Measurements from ENCODE around the gene RET.
"Not testable (repeated sequence)": the region's sequence is repeated elsewhere in the genome, so short reads cannot be mapped to it uniquely, and the experiment has no call there.

RET gene

GRCh38 chr10:43138021-43138756, 61.3 kb downstream of the RET start, which contains the start of gene CSGALNACT2:
Gene CSGALNACT2, plus strand, starts transcription at chr10:43138445. Its CDS starts 16,705 bp downstream, at chr10:43155150.
- peak; percentile 75 to 90 (median 80) for DNase-seq

DNA sequence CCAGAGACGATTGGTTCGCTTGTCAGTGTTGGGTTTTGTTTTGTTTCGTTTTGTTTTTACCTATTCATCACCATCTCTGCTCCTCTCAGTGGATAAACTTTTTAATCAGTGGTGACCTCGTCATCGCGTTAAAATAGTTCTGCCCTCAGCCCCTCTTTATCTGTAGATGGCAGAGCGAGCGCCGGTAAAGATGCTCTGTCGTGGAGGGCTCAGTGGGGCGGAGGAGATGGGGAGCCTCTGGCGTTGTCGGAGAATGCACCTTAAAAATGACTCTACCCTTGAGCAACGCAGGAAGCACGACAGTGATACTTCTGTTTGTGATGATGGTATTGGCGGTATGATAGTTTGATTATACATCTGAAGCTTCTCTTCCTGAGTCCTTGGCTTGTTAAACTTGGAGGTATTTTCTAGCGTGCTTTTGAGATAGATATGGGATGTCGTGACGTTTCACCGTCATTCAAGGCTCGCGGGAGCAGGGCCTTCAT, 61.9 kb downstream of the RET start:
- DNase-seq = peak; percentile 46 to 85 (median 64)

GRCh38 chr10:43141421-43141820, 64.6 kb downstream of the RET start:
- DNase-seq = no peak

DNA sequence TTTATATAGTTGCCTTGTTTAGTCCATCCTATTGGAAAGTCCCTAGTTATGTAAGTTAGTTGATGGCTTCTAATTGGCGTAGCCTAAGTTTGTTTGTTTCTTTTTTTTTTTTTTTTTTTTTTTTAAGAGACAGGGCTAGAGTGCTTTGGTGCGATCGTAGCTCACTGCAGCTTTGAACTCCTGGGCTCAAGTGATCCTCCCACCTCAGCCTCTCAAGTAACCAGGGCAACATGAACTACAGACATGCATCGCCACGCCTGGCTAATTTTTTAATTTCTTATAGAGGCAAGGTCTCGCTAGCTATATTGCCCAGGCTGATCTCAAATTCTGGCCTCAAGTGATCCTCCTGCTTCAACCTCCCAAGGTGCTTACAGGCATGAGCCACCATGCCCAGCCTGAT, 68.4 kb downstream of the RET start:
- DNase-seq = no peak

- DNase-seq = not testable (repeated sequence)
These were observed 69.1 kb downstream of the RET start for GRCh38 chr10:43145936-43146335.

DNA sequence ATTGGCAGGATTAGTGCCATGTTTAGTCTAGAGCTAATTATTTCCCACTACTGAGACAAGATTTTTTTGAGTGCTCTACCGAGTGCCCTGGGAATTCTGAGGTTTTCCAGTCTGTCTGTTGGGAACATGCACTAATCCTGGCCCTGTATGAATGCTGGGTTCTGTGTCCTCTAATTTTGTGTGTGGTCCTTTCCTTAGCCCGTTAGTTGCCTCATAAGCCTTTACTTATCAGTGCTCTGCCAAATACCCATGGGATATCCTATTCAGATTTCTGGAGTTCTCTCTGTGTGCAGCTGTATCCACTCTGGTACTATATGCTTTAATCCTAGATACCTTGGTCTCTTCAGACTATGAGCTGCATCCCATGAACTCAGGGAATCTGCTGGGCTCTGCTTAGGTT, 74.5 kb downstream of the RET start:
- no peak for DNase-seq

DNA sequence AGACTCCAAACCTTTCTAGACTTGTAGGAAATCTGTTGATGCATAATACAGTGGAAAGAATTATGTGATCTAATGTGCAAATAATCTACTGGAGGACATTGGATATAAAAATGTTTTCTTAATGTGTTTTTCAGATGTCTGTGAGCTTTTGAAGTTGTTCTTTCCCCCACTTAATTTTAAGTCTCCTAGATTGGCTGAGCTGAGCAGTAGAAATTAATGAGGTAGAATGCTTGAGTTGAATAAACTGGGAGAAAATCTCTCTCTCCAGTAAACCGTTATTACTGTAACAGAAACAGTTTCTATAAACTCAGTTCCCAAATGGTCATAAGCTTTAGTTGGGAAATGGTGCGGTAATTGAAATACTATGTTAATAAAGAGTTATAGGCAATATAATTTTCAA, 77.0 kb downstream of the RET start:
- DNase-seq = no peak

DNA sequence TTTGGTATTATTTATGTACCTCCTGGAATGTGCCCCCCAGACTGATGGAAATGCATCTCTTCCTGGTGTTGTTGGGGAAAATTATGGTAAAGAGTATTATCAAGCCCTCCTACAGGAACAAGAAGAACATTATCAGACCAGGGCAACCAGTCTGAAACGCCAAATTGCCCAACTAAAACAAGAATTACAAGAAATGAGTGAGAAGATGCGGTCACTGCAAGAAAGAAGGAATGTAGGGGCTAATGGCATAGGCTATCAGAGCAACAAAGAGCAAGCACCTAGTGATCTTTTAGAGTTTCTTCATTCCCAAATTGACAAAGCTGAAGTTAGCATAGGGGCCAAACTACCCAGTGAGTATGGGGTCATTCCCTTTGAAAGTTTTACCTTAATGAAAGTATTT, 78.4 kb downstream of the RET start:
- no peak for DNase-seq

DNA sequence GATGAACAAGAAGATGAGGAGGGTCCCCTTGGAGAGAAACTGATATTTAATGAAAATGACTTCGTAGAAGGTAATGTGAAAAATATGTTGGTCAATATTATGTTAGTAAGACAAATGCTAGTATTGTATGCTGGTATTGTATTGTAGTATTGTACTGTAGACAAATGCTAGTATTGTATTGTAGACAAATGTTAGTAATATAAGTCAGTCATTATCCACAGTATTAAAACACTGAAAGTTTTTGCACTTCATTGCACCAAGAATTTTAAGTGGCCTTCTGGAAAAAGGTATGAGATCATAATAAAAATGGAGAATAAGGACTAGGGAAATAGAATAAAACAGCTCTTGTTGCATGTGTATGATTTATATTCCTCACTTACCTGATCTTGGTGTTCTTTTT, 78.9 kb downstream of the RET start:
- no peak for DNase-seq

GRCh38 chr10:43156590-43157341, 79.9 kb downstream of the RET start:
- DNase-seq = no peak

- no peak for DNase-seq
These were observed 81.8 kb downstream of the RET start for GRCh38 chr10:43158636-43159035.

DNA sequence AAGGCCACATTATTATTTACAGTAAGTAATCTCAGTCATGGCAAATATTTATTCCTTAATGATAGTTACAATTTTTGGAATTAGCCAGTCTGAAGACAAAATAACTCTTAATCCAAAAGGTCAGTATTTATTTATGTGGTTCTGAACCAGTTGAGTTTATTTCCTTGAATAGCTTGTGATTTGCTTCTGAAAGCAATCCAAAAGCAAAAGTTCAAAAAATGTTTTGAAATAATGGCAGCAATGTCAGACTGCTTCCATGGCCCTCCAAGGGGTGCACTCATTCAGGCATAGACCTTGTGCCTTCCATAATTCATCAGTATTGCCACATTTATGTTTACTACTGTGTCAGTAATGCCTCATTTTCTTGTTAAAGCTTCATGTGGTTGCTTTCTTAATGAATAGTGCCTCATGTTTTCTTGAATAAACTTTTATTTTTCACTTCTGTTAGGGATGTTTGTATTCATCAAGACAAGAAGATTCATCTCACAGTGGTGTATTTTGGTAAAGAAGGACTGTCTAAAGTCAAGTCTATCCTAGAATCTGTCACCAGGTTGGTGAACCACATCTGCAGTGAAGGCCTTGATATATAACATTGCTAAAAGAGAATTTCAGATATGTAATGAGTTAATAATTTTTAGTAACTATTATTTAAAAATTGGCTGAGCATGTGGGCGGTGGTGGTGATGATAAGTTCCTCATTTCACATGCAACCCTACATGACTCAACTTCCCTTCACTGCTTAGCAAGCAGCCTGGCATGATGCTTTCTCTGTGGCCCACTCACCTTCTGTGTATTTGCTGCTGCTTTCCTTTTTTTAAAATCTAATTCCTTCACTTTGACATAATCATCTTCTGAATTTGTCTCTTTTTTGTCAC, 83.4 kb downstream of the RET start:
- DNase-seq = no peak

GRCh38 chr10:43160921-43161255, 84.0 kb downstream of the RET start:
- DNase-seq = no peak

- DNase-seq = no peak
These were observed 85.7 kb downstream of the RET start for GRCh38 chr10:43162604-43163003.

DNA sequence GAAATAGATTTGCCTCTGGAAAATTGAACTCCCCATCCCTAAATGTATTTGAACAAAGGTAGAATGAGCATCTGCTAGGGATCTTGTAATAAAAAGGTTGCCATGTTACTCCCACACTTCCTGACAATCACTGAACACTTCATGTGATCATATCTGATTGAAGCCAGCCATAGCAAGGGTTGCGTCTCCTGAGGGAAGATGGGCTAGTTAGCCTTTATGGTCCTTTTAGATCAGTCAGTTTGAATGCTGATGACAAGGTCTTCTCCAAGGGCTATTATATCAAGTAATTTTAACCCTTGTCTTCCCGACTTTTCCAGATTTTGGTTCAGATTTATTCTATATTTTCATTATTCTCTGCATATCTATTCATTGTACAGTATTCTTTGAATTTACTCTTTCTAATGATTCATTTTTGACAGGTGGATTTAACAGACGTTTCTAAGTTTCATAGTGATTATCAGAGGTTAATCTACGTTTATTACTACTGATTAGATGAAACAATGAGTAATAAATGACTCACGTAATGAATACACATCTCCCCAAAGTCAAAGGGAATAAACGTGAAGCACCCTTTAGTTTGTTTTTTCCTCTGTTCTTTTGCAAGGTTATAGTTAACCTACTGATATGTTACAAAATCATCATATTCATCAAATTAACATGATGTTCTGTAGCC, 89.5 kb downstream of the RET start:
- no peak for DNase-seq

- no peak for DNase-seq
These were observed 90.1 kb downstream of the RET start for GRCh38 chr10:43166880-43167497.

GRCh38 chr10:43167498-43167889, 90.6 kb downstream of the RET start:
- no peak for DNase-seq

GRCh38 chr10:43170491-43170890, 93.6 kb downstream of the RET start:
- no peak for DNase-seq

DNA sequence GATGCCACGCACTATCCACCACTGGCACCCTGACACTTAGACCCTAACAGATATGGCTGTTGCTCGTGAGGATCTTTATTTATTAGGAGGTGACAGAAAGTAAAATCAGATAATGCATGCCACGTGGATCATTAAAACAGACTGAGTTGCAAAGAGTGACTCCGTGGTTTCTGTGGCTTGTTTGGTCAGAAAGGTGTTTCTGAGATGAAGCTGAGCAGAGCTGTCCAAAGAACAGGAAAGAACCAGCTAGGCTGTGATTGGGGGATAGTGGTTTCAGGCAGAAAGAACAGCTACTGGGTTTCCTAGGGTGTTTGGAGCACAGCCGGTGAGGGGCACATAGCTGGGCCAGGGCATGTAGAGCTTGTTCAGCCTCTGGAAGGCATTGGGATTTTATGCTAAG, 95.8 kb downstream of the RET start:
- no peak for DNase-seq

DNA sequence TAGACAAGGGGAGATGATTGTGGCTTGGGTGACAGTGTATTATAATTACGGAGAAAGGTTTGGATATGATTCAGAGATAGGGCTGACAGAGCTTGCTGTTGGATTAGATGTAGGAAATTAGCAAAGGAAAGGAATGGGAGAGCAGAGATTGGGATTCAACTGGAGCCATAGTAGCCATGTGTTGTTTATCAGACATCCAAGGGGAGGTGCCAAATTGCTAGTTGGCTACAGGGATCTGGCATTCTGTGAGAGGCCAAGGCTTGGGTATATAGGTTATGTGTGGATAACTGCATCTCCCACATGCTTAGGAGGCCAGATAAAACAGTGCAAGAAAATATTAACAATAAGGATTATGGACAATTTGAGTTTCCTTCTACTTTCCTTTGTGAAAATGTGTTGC, 96.3 kb downstream of the RET start:
- DNase-seq = no peak

DNA sequence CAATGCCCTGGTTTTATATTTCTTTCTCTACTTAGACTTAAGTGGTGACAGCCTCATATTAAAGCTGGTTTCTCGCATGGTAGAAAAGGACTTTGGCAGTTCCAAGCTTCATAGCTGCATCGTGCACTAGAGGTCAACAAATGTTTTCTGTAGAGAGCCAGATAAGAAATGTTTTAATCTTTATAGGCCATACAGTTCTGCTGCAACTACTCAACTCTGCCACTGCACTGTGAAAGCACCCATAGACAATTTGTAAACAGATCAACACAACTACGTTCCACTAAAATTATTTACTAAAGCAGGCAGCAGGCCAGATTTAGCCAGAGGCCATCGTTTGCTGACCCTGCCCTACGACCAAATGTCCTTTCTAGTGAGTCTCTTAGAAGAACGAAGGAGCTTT, 98.1 kb downstream of the RET start:
- no peak for DNase-seq

DNA sequence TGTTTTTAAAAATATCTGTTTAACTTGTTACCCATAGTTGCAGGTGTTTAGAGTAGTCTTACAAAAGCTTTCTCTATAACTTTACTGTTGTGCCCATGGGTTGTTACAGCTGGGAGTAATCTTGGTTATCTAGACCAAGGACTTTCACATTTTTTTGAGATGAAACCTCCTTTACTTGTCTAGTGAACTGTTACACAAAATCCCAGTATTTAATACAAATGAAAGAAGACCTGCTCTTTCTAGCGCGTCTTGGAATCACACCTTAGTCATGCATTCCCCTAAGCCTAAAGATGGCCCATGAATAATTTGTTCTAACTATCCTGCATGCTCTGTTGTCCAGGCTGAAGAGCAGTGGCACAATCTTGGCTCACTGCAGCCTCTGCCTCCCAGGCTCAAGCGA, 99.4 kb downstream of the RET start:
- DNase-seq = no peak
